ENCODE measurements around the gene ITGB3. TPM values are rescaled to one million over a fixed set of nuclear protein-coding genes. Genes with fewer than 3 reads are reported as not detected.
A peak's percentile ranks its signal among the peaks of the same experiment; 100 is the strongest.

The ITGB3 gene
- total RNA-seq, 4 donors from 2014 or later = 7.4 to 28.7 (median 23.5) TPM

DNA sequence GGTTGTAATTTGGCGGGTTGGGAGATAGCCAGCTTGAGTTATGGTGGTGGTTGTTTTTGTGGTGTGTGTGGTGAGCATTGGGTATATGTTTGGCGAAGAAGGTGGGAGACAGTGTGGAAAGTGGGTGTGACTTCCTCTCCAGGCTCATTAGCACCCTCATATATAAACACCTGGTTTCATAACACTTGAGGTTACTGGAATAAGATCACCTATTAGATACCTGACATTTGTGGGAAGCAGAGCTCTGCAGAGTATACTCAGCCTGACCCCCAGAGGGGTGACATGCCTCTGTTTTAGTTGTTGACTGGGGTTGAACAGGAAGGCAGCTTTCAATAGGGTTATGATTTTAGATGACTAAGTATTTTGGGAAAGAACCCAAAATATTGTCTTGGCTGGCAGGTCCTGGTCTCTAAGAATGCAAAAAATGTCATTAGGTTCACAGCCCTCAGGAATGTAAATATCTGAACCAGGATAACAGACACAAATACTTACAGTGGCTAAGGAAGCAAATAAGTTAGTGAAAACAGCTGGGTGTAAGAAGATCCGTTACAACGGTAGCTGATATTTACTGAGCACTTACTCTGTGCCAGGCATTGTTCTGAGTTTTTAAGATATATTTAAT is 51.8 kb downstream of the ITGB3 start:
- intact Hi-C loops (cut with DNase I; ENCODE audit: low total_unique reads) = no loop called here
- Histone ChIP-seq H3K9me3 (no peaks in the 10 kb centered on the region), H3K27me3 (no peaks in the 10 kb centered on the region), H3K4me1 (no peaks in the 10 kb centered on the region), H3K4me3 (no peak overlapping the region), H3K36me3 (no peaks in the 10 kb centered on the region), H3K27ac (peak overlapping the region; percentile 29 to 68)
- DNase-seq = no peak
- TF ChIP-seq POLR2A (IDR thresholded peaks at IDR 0.05) = no peak
- TF ChIP-seq, protein P1, sequence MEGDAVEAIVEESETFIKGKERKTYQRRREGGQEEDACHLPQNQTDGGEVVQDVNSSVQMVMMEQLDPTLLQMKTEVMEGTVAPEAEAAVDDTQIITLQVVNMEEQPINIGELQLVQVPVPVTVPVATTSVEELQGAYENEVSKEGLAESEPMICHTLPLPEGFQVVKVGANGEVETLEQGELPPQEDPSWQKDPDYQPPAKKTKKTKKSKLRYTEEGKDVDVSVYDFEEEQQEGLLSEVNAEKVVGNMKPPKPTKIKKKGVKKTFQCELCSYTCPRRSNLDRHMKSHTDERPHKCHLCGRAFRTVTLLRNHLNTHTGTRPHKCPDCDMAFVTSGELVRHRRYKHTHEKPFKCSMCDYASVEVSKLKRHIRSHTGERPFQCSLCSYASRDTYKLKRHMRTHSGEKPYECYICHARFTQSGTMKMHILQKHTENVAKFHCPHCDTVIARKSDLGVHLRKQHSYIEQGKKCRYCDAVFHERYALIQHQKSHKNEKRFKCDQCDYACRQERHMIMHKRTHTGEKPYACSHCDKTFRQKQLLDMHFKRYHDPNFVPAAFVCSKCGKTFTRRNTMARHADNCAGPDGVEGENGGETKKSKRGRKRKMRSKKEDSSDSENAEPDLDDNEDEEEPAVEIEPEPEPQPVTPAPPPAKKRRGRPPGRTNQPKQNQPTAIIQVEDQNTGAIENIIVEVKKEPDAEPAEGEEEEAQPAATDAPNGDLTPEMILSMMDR (IDR thresholded peaks at IDR 0.05) = no peak

DNA sequence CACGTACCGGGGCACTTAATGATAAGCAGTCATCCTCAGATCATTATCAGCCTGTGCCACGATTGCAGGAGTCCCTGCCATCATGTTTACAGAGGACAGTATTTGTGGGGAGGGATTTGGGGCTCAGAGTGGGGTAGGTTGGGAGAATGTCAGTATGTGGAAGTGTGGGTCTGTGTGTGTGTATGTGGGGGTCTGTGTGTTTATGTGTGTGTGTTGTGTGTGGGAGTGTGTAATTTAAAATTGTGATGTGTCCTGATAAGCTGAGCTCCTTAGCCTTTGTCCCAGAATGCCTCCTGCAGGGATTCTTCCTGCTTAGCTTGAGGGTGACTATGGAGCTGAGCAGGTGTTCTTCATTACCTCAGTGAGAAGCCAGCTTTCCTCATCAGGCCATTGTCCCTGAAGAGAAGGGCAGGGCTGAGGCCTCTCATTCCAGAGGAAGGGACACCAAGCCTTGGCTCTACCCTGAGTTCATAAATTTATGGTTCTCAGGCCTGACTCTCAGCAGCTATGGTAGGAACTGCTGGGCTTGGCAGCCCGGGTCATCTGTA is 56.6 kb downstream of the ITGB3 start:
- intact Hi-C loops (cut with DNase I; ENCODE audit: low total_unique reads) = no loop called here
- no peak overlapping the region for H3K27ac ChIP-seq
- H3K36me3 ChIP-seq = no peaks in the 10 kb centered on the region
- no peaks in the 10 kb centered on the region for H3K9me3 ChIP-seq
- TF ChIP-seq POLR2A (IDR thresholded peaks at IDR 0.05) = no peak
- TF ChIP-seq, protein P1 (IDR thresholded peaks at IDR 0.05) = no peak
- H3K27me3 ChIP-seq = no peaks in the 10 kb centered on the region
- DNase-seq = no peak
- peaks cover 0 to 2% of the 10 kb centered on the region in 2 donors for H3K4me1 ChIP-seq
- H3K4me3 ChIP-seq = no peak overlapping the region

DNA sequence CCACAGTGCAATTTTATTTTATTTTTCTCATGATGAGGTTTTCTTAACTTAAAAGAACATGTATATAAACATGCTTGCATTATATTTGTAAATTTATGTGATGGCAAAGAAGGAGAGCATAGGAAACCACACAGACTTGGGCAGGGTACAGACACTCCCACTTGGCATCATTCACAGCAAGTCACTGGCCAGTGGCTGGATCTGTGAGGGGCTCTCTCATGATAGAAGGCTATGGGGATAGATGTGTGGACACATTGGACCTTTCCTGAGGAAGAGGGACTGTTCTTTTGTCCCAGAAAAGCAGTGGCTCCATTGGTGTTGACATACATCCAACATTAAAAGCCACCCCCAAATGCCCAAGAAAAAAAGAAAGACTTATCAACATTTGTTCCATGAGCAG is 57.8 kb downstream of the ITGB3 start:
- H3K4me3 ChIP-seq = no peak overlapping the region
- no peak overlapping the region for H3K27ac ChIP-seq
- H3K9me3 ChIP-seq = no peaks in the 10 kb centered on the region
- H3K4me1 ChIP-seq = peaks cover 0 to 4% of the 10 kb centered on the region in 2 donors
- no peak for DNase-seq
- no peak for TF ChIP-seq POLR2A (IDR thresholded peaks at IDR 0.05)
- TF ChIP-seq, protein P1 (IDR thresholded peaks at IDR 0.05) = no peak
- H3K36me3 ChIP-seq = no peaks in the 10 kb centered on the region
- H3K27me3 ChIP-seq = no peaks in the 10 kb centered on the region
- intact Hi-C loops (cut with DNase I; ENCODE audit: low total_unique reads) = no loop called here

DNA sequence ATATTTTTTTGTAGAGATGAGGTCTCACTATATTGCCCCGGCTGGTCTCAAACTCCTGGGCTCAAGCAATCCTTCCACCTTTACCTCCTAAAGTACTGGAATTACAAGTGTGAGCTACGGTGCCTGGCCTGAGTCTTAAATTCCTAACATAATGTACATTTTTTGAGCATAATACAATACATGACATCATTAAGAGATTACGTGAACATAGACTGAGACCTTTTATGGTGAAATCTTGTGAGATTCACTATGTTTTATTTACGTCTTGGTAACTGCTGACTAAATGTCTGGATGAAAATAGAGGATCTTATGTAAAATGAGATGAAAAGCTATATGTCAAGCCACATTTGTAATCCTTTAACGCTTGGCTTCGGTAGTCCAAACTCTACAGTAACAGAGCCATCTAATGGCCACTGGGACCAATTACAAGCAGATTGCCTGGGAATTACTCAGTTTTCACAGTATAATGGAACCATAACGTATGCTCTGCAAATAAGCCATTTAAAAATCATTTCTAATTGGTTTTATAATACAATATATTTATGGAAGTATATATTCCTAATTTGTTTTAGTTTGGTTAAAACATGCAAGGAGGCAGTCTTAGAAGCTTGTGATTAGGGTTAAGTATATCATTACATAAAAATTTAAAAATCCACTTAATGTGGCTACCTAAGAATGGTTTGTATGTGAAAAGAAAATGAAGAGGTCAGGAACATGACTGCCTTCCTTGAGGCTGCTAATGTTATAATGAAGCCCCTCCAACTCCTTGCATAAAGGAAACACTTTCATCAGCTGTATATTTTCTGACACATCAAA is 62.0 kb downstream of the ITGB3 start:
- Histone ChIP-seq H3K4me1 (peaks cover 0 to 4% of the 10 kb centered on the region in 2 donors), H3K36me3 (no peaks in the 10 kb centered on the region), H3K9me3 (no peaks in the 10 kb centered on the region), H3K27ac (peak overlapping the region; percentile 73 to 74), H3K4me3 (no peak overlapping the region), H3K27me3 (no peaks in the 10 kb centered on the region)
- no peak for TF ChIP-seq POLR2A (IDR thresholded peaks at IDR 0.05)
- TF ChIP-seq, protein P1 (IDR thresholded peaks at IDR 0.05) = peak; percentile 80 to 95 (median 86)
- DNase-seq = peak in 1 of 2 donors; percentile 60
- intact Hi-C loops (cut with DNase I; ENCODE audit: low total_unique reads) = loop anchor here (5.0 kb wide), 1 partner anchor 88 kb away; no protein-coding TSS in a partner anchor

DNA sequence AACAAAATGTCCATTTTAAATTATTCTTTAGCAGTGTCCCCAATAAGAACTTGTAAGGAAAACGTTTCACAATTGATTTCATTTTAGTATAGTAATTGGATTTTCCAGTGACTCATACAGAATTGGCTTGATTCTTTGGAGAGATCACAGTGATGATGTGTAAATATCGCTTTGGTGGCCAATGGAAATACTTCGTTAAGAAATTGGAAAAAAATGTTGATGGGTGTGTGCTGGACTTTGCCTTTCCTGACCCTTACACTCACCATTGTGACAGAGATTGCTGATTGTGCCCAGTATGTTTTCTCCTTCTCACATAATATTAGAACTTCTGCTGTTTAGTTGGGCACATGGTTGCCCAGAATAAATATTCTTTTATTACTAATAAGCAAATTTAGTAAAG is 62.7 kb downstream of the ITGB3 start:
- peak overlapping the region; percentile 73 to 74 for H3K27ac ChIP-seq
- intact Hi-C loops (cut with DNase I; ENCODE audit: low total_unique reads) = loop anchor here (5.0 kb wide), 1 partner anchor 89 kb away; no protein-coding TSS in a partner anchor
- H3K27me3 ChIP-seq = no peaks in the 10 kb centered on the region
- no peak overlapping the region for H3K4me3 ChIP-seq
- no peaks in the 10 kb centered on the region for H3K9me3 ChIP-seq
- H3K36me3 ChIP-seq = no peaks in the 10 kb centered on the region
- H3K4me1 ChIP-seq = peaks cover 0 to 4% of the 10 kb centered on the region in 2 donors
- TF ChIP-seq POLR2A (IDR thresholded peaks at IDR 0.05) = no peak
- TF ChIP-seq, protein P1 (IDR thresholded peaks at IDR 0.05) = no peak
- DNase-seq = no peak

Data from uterus (tissue), 4 donors.